Measurements from ENCODE around the gene WNT11.

The WNT11 gene

DNA sequence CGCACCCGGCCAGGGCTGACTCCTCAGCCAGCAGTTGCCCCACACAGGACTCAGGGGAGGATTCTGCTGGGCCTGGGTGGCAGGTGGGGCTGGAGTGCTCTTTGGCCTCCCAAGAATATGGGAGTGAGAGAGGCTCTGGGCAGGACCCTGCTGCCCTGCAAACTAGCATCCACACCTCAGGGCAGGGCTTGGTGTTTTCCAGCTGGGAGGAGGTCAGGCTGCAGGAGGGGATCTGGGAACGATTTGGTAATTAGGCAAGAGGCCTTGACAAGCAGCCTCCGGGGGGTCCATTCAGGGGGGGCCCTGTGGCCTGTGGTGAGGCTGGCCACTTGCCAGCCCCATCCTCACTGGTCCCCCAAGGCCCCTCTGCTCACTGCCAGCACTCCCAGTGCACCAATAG is 35.8 kb downstream of the WNT11 start:
- DNase-seq = no peak

- DNase-seq = no peak
Measured at GRCh38 chr11:76169473-76169896, 36.8 kb downstream of the WNT11 start.

DNA sequence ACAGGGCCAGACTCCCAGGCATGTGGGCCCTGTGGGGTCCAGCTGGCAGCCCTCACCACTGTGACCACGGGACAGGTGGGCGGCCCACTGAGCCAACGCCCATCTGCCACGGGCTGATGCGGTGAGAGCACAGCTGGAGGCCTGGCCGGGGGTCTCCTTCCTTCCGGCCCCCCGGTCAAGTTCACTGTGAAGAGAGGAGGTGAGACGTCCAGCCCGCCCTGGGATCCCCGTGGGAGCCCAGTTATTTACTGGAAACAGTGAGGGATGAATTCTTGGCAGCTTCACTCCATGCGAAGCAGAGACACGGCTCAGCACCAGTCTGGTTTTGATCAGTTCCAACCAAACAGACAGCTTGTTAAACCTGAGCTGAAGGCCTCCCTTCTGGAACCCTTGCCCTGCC is 38.7 kb downstream of the WNT11 start:
- DNase-seq = no peak

- DNase-seq = no peak
Measured at GRCh38 chr11:76166314-76166713, 40.0 kb downstream of the WNT11 start.

GRCh38 chr11:76164861-76165751 is 41.2 kb downstream of the WNT11 start:
- no peak for DNase-seq

DNA sequence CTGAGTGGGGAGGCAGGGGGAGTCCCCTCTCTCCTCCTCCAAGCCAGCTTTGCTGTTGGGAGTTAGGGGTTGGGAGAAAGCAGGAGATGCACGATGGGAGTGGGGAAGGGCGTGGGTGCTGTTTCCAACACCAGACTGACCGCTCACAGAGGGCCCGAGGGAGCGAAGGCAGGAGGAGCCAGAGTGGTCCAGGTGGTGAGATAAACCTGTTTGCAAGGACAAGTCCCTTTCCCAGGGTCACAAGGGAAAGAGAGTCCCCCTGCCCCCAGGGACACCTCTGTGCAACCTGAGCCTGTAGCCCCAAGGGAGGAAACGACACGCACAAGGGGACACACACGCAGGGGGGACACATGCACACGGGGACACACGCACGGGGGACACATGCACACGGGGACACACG is 42.2 kb downstream of the WNT11 start:
- no peak for DNase-seq

DNA sequence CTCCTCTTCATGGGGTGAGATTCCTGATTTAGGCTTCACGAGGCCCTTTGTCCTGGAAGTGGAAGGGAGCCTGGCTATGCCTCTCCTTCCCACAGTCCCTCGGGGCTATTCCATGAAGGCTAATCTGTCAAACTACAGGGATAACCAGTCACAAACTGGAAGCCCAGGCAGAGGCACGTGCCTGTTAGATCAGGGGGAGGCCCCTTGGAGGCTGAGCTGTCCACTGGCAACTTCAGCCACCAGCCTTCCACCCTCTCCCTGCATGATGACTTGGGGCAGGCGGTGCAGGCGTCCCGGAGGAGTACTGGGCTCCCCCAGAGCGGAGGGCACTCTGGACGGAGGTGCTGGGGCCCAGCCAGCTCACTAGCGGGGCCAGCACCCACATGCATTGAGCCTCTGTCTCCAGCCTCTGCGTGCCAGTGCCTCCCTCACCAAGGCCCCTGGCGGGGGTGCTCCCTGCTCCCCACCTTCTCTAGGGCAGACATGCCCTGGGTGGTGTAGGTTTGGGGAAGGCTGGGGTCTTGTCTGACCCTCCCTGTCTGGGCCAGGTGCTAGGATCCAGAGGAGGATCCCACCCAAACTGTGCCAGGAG is 42.9 kb downstream of the WNT11 start:
- DNase-seq = no peak

- no peak for DNase-seq
Measured at GRCh38 chr11:76162336-76163288, 43.7 kb downstream of the WNT11 start.

GRCh38 chr11:76161261-76161961 is 44.9 kb downstream of the WNT11 start:
- DNase-seq = no peak

DNA sequence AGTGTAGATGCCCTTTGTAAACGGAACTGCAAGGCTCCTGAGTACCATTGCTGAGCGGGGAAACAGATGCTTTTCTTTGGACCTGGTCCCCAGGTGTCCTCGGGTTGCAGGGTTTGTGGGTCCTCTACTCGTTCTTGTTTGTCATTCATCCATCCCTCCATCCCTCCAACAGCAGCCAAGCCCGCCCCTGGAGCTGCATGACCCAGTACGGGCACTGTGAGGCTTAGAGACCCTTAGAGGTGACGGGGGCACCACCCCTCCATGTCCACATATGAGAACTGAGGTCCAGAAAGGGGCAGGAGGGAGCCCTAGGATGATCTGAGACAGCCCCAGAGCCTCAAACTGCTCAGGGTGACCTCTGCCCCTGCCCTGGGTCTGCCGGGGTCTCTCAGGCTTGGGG is 45.4 kb downstream of the WNT11 start:
- DNase-seq = no peak

GRCh38 chr11:76159983-76160661 is 46.2 kb downstream of the WNT11 start:
- no peak for DNase-seq

DNA sequence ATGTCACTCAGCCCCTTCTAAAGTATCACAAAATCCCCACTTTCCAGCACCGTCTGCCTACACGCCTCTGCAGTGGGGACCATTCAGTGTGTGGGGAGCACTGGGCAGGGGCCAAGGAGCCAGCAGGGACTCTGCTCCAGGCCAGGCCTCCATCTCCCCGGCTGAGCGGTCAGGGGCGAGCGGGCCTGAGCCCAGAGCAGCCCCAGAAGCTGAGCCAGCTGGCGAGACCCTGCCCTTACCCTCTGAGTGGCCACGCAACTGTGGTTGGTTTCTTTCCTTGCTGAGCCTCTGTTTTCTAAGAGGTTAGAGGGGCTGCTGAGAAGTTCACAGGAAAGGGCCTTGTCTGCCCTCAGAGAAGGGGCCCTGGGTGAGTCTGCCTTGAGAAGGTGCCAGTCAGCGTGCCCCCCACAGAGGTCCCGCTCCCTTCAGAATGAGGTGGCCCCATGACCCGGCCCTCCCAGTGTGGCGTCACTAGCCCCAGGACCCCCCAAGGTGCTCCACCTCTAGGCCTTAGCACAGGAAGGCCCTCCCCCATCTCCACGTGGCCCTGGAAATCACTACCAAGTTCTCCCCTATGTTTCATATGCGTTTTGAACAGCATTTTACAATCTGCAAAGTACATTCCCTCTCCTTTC is 46.9 kb downstream of the WNT11 start:
- no peak for DNase-seq

GRCh38 chr11:76158394-76159302 is 47.7 kb downstream of the WNT11 start:
- no peak for DNase-seq

- DNase-seq = no peak
Measured at GRCh38 chr11:76157891-76158290, 48.4 kb downstream of the WNT11 start.

DNA sequence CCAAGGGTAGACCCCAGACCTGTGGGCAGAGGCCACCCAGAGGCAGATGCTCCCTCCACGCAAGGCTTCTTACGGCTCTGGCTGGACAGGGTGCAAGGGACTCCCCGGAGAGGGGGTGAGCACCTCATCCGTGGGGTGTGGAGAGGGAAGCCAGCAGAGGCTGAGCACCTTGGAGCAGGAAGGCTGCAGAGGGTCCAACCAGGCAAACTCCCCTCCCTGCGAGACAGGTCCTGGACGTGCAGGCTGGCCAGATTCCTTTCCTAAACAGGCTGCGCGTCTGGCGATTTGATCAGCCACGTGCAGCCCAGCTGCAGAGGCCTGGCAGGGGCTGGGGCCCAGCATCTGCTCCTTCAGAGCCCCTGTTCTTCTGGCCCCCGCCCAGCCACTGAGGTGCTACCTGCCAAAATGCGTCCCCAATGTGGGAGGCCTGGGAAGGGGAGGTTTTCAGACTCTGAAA is 49.3 kb downstream of the WNT11 start:
- DNase-seq = no peak

DNA sequence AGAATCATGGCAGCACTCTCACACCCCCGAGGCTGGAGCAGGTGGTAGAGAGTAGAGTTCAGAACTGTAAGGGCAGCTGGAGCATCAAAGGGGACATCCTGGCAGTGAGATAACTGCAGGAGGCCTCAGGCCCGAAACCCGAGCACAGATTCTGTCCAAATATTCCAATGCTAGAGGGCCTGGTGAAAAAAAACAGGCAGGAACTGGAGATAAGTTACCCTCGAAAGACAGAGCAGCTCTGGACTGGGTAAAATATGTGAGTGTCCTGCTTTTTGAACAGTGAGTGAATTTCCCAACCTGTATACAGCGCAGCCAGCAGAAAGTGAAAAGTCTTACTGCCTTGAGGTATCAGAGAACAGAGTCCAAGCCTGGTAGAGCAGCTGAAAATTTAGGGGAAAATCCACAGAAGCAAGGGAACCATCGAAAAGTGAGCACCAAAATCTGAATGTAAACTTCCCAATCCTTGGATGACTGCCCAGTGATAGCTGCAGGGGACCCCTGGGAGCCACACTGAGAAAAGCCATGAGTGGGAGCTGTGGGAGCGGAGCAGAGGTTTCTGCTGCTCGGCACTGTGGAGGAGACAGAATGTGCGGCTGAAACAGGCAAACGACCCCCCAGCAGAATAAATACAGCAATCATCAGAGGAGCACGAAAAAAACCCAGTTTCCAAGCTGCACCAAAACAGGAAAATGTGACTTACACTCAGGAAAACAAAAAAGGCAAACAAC is 50.6 kb downstream of the WNT11 start:
- no peak for DNase-seq

DNA sequence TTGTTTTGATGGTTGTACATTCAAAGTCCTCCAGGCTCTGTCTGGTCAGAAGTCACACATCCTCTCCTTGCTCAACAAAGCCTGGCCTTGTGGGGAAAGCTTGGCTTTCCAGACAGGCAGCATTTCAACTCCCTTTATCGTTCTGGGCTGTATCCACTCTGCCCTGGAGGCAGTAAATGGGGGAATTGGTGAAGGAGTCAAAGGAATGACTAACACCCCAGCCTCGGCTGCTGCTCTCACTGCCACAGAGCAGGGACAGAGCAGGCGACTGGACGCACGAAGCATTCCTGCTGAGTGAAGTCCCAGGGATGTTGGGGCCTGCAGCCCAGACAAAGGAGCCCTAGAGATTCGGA is 52.8 kb downstream of the WNT11 start:
- DNase-seq = no peak

GRCh38 chr11:76152741-76153570 is 53.3 kb downstream of the WNT11 start:
- no peak for DNase-seq

All from stimulated activated naive CD4-positive, alpha-beta T cell (primary cell).